Right atrium auricular region (tissue), 2 donors: ENCODE measurements around the gene CYBC1. TPM values are rescaled to one million over a fixed set of nuclear protein-coding genes. Genes with fewer than 3 reads are reported as not detected.

Experiments
- DNase-seq: peaks from one replicate; pipeline ENCODE4 v3.0.0-alpha.2; 2019; ENCODE audit warnings: low spot score
- H3K27ac ChIP-seq, 2 donors: fragments of 200-600 bp; sonication (generic); 1 replicate in 1 of 2; 2 replicates in 1 of 2; pipeline ENCODE4 v1.5.1; 2016 to 2019
- H3K27me3 ChIP-seq, 2 donors: fragments of 200-600 bp; sonication (generic); one replicate each; pipeline versions ENCODE4 v1.5.1 to v1.6.0; 2017 to 2019
- H3K36me3 ChIP-seq: fragments of 200-600 bp; sonication (generic); one replicate; pipeline ENCODE4 v1.5.1; 2016
- H3K4me1 ChIP-seq, 2 donors: fragments of 200-600 bp; sonication (generic); one replicate each; pipeline versions ENCODE4 v1.5.1 to v1.6.0; 2017 to 2019
- H3K4me3 ChIP-seq, 2 donors: fragments of 200-600 bp; sonication (generic); 1 replicate in 1 of 2; 2 replicates in 1 of 2; pipeline ENCODE4 v1.5.1; 2017 to 2019; ENCODE audit warnings: mild to moderate bottlenecking in 1 of 2, moderate library complexity in 1 of 2
- H3K9me3 ChIP-seq, 2 donors: fragments of 200-600 bp; sonication (generic); one replicate each; pipeline ENCODE4 v1.5.1; 2019
- total RNA-seq, 2 donors: library from RNA; depleted of rRNA; stranded (reverse); fragments of >200 nt; gene quantifications; one replicate each; pipeline ENCODE4 v1.1.0, GENCODE V29; 2016
- TF ChIP-seq, protein P1 (sequence below), 2 donors: fragments of 200-600 bp; sonication (generic); IDR thresholded peaks; one replicate each; pipeline ENCODE4 v1.5.1; 2019; ENCODE audit warnings: antibody characterized with exemption in 2 of 2

The CYBC1 gene
- total RNA-seq, 2 donors from 2014 or later: 14.9 to 34.9 TPM

- peaks cover 0 to 6% of the 10 kb centered on the region in 2 donors for H3K4me1 ChIP-seq
- H3K27me3 ChIP-seq: no peaks in the 10 kb centered on the region
- peaks cover 7% of the 10 kb centered on the region for H3K36me3 ChIP-seq
- H3K27ac ChIP-seq: no peak overlapping the region
- TF ChIP-seq, protein P1, sequence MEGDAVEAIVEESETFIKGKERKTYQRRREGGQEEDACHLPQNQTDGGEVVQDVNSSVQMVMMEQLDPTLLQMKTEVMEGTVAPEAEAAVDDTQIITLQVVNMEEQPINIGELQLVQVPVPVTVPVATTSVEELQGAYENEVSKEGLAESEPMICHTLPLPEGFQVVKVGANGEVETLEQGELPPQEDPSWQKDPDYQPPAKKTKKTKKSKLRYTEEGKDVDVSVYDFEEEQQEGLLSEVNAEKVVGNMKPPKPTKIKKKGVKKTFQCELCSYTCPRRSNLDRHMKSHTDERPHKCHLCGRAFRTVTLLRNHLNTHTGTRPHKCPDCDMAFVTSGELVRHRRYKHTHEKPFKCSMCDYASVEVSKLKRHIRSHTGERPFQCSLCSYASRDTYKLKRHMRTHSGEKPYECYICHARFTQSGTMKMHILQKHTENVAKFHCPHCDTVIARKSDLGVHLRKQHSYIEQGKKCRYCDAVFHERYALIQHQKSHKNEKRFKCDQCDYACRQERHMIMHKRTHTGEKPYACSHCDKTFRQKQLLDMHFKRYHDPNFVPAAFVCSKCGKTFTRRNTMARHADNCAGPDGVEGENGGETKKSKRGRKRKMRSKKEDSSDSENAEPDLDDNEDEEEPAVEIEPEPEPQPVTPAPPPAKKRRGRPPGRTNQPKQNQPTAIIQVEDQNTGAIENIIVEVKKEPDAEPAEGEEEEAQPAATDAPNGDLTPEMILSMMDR (IDR thresholded peaks at IDR 0.05): no peak
- no peak overlapping the region for H3K4me3 ChIP-seq
- no peak for DNase-seq
- H3K9me3 ChIP-seq: no peaks in the 10 kb centered on the region
Measured at GRCh38 chr17:82437325-82437668, 13.3 kb downstream of the CYBC1 start.

- H3K36me3 ChIP-seq: peaks cover 7% of the 10 kb centered on the region
- no peak for DNase-seq
- H3K4me1 ChIP-seq: peaks cover 0 to 6% of the 10 kb centered on the region in 2 donors
- H3K4me3 ChIP-seq: no peak overlapping the region
- TF ChIP-seq, protein P1 (IDR thresholded peaks at IDR 0.05): no peak
- no peaks in the 10 kb centered on the region for H3K9me3 ChIP-seq
- no peaks in the 10 kb centered on the region for H3K27me3 ChIP-seq
- H3K27ac ChIP-seq: no peak overlapping the region
Measured at GRCh38 chr17:82436601-82437324, 13.8 kb downstream of the CYBC1 start.

DNA sequence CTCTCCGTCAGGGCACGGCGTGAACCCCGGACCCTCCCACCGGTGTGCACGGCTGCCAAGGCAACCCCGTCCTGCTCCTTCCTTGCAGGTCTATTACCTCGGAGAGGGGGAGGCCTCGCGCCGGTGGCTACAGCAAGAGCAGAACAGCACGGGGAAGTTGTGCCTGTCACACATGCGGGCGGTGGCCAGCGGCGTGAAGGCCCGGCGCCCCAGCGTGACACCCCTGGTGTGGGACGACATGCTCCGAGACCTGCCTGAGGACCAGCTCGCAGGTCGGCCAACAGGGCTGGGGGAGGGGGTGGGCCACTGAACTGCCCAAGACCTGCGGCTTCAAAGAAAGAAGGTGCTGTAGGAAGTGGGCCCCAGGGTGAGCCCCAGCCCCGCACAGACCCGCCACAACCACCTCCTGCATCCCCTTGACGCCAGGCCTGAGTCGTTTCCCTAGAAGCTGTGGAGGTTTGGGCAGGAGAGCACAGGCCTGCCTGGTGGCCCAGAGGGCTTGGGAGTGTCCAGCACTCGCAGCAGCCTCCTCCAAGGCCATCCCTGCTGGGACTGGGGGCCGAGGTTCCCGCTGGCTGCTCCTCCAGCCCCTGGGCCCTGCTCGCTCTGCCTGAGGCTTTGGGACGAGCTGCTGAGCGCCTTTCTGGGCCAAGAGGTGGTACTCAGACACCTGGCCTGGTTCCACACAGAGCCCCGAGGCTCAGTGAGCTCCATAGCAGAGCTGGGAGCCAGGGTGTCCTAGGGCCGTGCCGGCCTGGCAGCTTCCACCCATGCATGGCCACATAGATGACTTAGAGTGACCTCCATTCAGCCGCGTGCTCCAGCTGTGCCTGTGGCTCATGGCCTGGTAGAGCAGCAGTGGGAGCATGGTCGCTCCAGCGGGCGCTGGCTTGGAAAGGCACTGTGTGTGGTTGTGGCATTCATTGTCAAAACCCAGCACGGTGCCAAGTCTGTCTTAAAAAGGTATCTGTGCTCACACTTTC, 14.7 kb downstream of the CYBC1 start:
- Histone ChIP-seq H3K9me3 (no peaks in the 10 kb centered on the region), H3K27ac (no peak overlapping the region), H3K27me3 (no peaks in the 10 kb centered on the region), H3K36me3 (peaks cover 7% of the 10 kb centered on the region), H3K4me3 (no peak overlapping the region), H3K4me1 (peaks cover 0 to 2% of the 10 kb centered on the region in 2 donors)
- TF ChIP-seq, protein P1 (IDR thresholded peaks at IDR 0.05): no peak
- no peak for DNase-seq

DNA sequence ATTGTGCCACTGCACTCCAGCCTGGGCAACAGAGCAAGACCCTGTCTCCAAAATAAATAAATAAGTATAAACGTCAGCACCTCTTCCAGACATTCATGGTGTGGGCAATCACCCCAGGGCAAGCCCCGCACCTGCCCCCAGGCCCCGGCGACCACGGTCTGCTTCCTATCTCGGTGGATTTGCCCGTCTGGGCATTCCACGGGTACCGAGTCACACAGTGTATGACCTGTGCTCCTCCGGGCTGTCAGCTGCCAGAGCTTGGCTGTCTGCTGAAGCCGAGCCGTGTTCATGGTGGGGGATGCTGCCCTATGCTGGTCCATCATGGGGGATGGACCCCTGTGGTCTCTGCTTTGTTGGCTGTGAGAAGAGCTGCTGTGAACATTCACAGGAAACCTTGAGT, 15.4 kb downstream of the CYBC1 start:
- TF ChIP-seq, protein P1 (IDR thresholded peaks at IDR 0.05): no peak
- H3K9me3 ChIP-seq: no peaks in the 10 kb centered on the region
- H3K4me3 ChIP-seq: no peak overlapping the region
- no peak for DNase-seq
- H3K27me3 ChIP-seq: no peaks in the 10 kb centered on the region
- no peak overlapping the region for H3K27ac ChIP-seq
- H3K36me3 ChIP-seq: peaks cover 7% of the 10 kb centered on the region
- no peaks in the 10 kb centered on the region for H3K4me1 ChIP-seq

GRCh38 chr17:82434216-82434565, 16.4 kb downstream of the CYBC1 start:
- H3K27ac ChIP-seq: no peak overlapping the region
- H3K9me3 ChIP-seq: no peaks in the 10 kb centered on the region
- no peak for DNase-seq
- TF ChIP-seq, protein P1 (IDR thresholded peaks at IDR 0.05): no peak
- H3K4me1 ChIP-seq: no peaks in the 10 kb centered on the region
- no peaks in the 10 kb centered on the region for H3K27me3 ChIP-seq
- peaks cover 7% of the 10 kb centered on the region for H3K36me3 ChIP-seq
- H3K4me3 ChIP-seq: no peak overlapping the region
